Suprapubic skin (tissue), 2 donors: ENCODE data around the gene CHTOP.

ENCODE experiments used
- EP300 ChIP-seq: sonication (generic); formaldehyde crosslinking; IDR thresholded peaks from one replicate; pipeline ENCODE4 v1.6.1; 2017; ENCODE audit warnings: antibody characterized with exemption
- POLR2A ChIP-seq, 2 donors: fragments of 450-650 bp; IDR thresholded peaks; one replicate each; pipeline ENCODE4 v1.6.1; 2017; ENCODE audit warnings: antibody characterized with exemption in 2 of 2, mild to moderate bottlenecking in 2 of 2, moderate library complexity in 2 of 2

- TF ChIP-seq POLR2A (IDR thresholded peaks at IDR 0.05) (no peak), EP300 (no peak)
Observed at GRCh38 chr1:153643816-153644215, 9.9 kb downstream of the CHTOP start.
